GM12875 (cell line): ENCODE data around the gene TTLL10.

Source experiments
- H3K4me3 ChIP-seq: one replicate; pipeline ENCODE4 v1.5.1; 2011; ENCODE audit warnings: low read depth, low read length, control low read depth
- CTCF ChIP-seq: IDR thresholded peaks from 2 replicates; pipeline ENCODE4 v1.5.1; 2011; ENCODE audit warnings: low read depth, mild to moderate bottlenecking, control low read depth, inconsistent platforms, low read length, moderate library complexity, borderline replicate concordance; ENCODE audit not compliant: insufficient read depth

TTLL10 gene

DNA sequence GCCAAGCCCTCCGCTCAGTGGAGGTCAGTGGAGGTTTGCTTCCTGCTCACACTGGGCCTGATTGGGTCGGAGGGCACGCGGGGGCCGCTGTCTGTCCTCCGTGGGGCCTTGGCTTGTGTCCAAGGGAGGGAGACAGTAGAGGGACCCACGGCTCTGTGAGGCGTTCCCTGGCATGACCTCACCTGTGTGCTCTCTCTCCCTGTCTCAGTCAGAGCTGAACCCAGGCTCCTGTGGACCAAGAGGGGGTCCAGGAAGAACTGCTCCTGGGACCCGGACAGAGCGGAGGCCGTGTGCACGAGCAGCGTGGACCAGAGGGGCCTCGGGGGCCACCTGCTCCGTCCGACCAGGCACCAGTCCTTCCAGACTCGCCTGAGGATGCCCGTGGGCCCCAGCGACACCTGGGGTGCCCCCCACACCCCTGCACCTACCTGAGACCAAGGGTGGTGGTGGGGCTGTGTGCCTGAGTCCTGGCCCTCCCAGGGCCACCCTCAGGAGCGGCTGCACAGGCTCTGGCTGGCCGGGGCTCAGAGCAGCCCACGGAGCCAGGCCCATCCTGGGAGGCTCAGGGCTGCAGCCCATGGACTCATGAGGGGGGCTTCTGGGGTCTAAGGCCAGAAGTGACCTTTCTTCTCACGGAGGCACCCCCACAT, 13.3 kb upstream of the TTLL10 start:
- TF ChIP-seq CTCF, result no peak

GRCh38 chr1:1161078-1161682, 12.5 kb upstream of the TTLL10 start:
- H3K4me3 ChIP-seq, result no peak overlapping the region
- TF ChIP-seq CTCF, result no peak

More for the DNA sequence above, 13.3 kb upstream of the TTLL10 start:
- no peak overlapping the region for H3K4me3 ChIP-seq

DNA sequence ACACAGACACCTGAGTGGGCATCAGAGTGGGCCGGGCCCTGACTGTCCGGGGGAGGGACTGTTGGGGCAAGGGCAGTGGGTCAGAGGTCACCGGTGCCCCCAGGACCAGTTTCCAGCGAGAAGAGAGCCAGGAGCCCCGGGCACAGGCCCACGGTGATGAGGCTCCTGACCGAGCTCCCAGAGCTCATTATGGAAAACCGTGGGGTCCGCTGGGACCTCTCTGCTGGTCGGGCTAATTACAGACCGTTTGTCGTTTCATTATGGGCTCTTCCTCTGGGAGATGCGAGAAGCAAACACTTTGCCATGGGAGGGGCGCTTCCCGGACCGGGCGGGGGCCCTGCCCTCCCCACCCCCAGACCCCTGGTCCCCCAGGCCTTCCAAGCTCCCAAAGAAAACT, 12.0 kb upstream of the TTLL10 start:
- no peak for TF ChIP-seq CTCF
- H3K4me3 ChIP-seq, result no peak overlapping the region

DNA sequence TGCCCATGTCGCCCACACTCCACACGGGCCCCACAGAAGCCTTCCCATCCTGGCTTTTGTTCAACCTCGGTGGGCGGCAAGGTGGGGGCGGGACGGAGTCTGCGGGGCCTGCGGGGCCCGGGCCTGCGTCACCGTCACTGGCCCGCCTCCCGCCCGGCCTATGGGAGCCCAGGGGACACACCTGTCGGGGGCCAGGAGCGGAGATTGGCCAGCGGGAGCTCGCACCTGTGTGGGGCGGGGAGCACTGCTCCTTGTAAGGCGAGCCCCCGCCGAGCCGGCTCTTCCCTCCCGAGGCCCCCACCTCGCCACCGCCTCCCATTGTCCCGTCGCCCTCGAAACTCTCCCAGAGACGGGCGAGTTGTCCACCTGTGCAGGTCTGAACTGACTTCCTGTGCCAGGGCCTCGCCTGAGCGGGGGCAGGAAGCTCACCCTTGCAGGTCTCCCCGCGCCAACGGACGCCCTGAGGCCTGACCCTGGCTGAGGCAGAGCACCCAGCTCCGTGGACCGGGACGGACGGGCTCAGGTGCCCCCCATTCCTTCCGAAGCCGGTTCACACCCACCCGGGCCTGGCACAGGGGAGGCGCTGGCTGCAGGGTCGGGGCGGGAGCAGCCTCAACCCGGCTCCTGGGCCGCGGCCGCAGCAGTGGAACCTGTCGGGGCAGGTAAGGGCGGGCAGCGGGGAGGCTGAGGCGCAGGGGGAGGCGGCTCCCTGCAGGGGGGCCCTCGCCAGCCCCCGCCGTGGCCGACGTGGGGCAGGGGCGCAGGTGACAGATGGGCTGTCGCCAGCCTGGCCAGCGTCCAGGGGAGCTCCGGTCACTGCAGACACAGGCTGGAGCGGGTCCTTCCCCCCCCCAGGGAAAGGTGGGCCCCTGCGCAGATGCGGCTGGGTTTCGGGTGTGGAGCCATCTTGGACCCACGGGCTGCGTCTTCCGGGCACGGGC, 10.8 kb upstream of the TTLL10 start:
- no peak overlapping the region for H3K4me3 ChIP-seq

GRCh38 chr1:1163538-1164070, 10.1 kb upstream of the TTLL10 start:
- H3K4me3 ChIP-seq, result no peak overlapping the region

More for the DNA sequence above, 10.8 kb upstream of the TTLL10 start:
- TF ChIP-seq CTCF, result no peak

DNA sequence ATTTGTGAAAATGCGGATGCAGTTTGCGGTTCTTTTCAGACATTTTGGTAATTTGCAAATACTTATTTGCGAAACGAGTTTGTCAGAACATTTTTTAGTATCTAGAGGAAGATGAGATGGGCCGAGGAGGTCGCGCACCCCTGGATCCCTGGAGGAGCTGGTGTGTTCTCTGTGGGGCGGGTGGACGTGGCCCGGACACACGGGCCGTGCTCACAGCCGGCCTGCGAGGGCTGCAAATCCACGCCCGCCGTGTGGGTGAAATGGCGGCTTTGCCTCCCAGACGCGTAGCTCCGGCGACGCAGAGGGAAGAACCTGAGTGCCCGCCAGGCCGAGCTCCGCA, 9.3 kb upstream of the TTLL10 start:
- H3K4me3 ChIP-seq, result no peak overlapping the region
- TF ChIP-seq CTCF, result no peak

More at GRCh38 chr1:1163538-1164070, 10.1 kb upstream of the TTLL10 start:
- TF ChIP-seq CTCF, result no peak
